Stomach smooth muscle (tissue), 2 donors: ENCODE results near the gene ZNF513.

Experiments used
- H3K27ac ChIP-seq: one replicate; pipeline ENCODE4 v1.7.0; 2013; ENCODE audit warnings: mild to moderate bottlenecking, low read length, inconsistent platforms
- H3K27me3 ChIP-seq, 2 donors: one replicate each; pipeline ENCODE4 v1.7.0; 2013; ENCODE audit warnings: low read length in 2 of 2; ENCODE audit not compliant: insufficient read depth in 2 of 2, control insufficient read depth in 1 of 2
- H3K36me3 ChIP-seq, 2 donors: one replicate each; pipeline ENCODE4 v1.7.0; 2013; ENCODE audit warnings: low read length in 2 of 2; ENCODE audit not compliant: control insufficient read depth in 2 of 2, insufficient read depth in 2 of 2
- H3K4me1 ChIP-seq: one replicate; pipeline ENCODE4 v1.7.0; 2013; ENCODE audit warnings: low read length; ENCODE audit not compliant: control insufficient read depth, insufficient read depth
- H3K4me3 ChIP-seq, 2 donors: one replicate each; pipeline ENCODE4 v1.7.0; 2013; ENCODE audit warnings: low read length in 2 of 2
- H3K9ac ChIP-seq, 2 donors: one replicate each; pipeline ENCODE4 v1.7.0; 2013; ENCODE audit warnings: low read length in 2 of 2, mild to moderate bottlenecking in 1 of 2
- H3K9me3 ChIP-seq, 2 donors: one replicate each; pipeline ENCODE4 v1.7.0; 2013; ENCODE audit warnings: low read length in 2 of 2; ENCODE audit not compliant: control insufficient read depth in 2 of 2
- donor health status: healthy.
- donor health status: Pancreatic carcinoma.

Gene ZNF513

DNA sequence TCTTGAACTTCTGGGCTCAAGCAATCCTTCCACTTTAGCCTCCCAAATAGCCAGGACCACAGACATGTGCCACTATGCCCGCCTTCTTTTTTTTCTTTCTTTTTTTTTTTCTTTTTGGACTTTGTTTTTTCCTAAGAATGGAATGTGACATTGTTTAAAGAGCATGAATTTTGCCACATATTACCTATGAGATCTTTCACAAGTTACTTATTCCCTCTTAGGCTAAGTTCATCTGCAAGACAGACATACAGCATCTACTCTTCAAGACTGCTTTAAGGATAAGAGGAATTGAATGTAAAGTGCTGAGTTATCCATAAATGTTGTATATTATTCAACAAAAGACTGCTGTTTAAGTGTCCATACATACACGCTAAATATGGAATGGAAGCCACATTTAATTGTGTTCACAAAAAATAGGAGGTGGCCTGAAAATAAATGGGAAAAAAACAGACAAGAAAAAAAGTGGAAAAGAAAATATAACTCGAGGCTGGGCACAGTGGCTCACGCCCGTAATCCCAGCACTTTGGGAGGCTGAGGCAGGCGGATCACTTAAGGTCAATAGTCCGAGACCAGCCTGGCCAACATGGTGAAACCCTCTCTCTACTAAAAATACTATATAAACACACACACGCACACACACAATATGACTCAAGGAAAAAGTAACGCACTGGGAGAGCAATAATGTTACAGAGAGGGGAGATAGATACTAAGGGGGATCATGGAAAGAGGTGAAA lies 32.1 kb upstream of the ZNF513 start:
- no peaks in the 10 kb centered on the region for H3K9me3 ChIP-seq
- H3K4me1 ChIP-seq = peaks cover 12% of the 10 kb centered on the region
- H3K27me3 ChIP-seq = no peaks in the 10 kb centered on the region
- H3K4me3 ChIP-seq = no peak overlapping the region
- no peak overlapping the region for H3K27ac ChIP-seq
- no peaks in the 10 kb centered on the region for H3K36me3 ChIP-seq
- no peak overlapping the region for H3K9ac ChIP-seq

GRCh38 chr2:27409321-27410073 lies 29.0 kb upstream of the ZNF513 start, which contains the start of gene PPM1G:
PPM1G (minus strand) TSS chr2:27409591; CDS start chr2:27409422, 169 bp downstream.
- Histone ChIP-seq H3K4me3 (peak within 1 kb of the TSS; percentile 93 to 94), H3K27me3 (no peaks in the 10 kb centered on the region), H3K4me1 (peaks cover 12% of the 10 kb centered on the region), H3K9ac (peak within 1 kb of the TSS; percentile 93 to 96), H3K27ac (peak within 1 kb of the TSS; percentile 86), H3K36me3 (no peaks in the 10 kb centered on the region), H3K9me3 (no peaks in the 10 kb centered on the region)

- peak overlapping the region; percentile 89 to 93 for H3K4me3 ChIP-seq
- H3K27ac ChIP-seq = peak overlapping the region; percentile 69
- no peaks in the 10 kb centered on the region for H3K27me3 ChIP-seq
- peaks cover 12% of the 10 kb centered on the region for H3K4me1 ChIP-seq
- H3K36me3 ChIP-seq = no peaks in the 10 kb centered on the region
- H3K9me3 ChIP-seq = no peaks in the 10 kb centered on the region
- peak overlapping the region; percentile 84 to 94 for H3K9ac ChIP-seq
Measured at GRCh38 chr2:27408601-27409320, 28.2 kb upstream of the ZNF513 start.

- Histone ChIP-seq H3K4me1 (peaks cover 12% of the 10 kb centered on the region), H3K9me3 (no peaks in the 10 kb centered on the region), H3K27me3 (no peaks in the 10 kb centered on the region), H3K4me3 (peak overlapping the region; percentile 89 to 93), H3K27ac (no peak overlapping the region), H3K36me3 (no peaks in the 10 kb centered on the region), H3K9ac (peak overlapping the region; percentile 84 to 94)
Measured at GRCh38 chr2:27407798-27408491, 27.4 kb upstream of the ZNF513 start.

DNA sequence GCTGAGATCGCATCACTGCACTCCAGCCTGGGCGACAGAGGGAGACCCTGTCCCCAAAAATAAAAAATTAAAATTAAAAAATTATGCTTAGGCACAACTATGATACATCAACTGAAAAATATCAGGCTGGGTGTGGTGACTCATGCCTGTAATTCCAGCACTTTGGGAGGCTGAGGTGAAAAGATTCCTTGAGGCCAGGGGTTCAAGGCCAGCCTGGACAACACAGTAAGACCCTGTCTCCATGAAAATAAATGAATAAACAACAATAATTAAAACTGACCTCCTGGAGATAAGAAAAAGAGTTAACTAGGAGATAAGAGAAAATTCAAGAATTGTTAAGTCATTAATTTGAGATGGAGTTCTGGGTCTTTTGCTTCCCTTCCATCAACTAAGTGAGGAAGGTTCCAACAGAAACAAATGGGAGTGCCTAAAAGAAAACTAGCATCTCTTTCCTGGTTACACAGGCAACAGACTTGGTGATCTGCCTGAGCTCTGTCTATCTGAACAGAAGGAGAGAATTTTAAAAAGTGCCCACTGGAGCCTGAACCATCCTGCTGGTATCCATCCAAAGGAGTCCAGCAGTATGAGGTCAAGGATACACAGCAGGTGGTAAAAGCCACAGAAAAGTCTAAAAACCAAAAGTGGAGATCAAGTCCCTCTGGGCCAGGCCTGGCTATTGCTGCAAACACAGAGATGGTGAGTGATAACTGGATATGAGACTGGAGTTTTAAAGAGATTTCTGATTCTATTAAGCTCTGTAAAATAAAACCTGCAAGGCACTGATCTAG lies 20.0 kb upstream of the ZNF513 start:
- Histone ChIP-seq H3K4me1 (no peaks in the 10 kb centered on the region), H3K9ac (no peak overlapping the region), H3K9me3 (no peaks in the 10 kb centered on the region), H3K36me3 (no peaks in the 10 kb centered on the region), H3K27ac (no peak overlapping the region), H3K27me3 (no peaks in the 10 kb centered on the region), H3K4me3 (no peak overlapping the region)

DNA sequence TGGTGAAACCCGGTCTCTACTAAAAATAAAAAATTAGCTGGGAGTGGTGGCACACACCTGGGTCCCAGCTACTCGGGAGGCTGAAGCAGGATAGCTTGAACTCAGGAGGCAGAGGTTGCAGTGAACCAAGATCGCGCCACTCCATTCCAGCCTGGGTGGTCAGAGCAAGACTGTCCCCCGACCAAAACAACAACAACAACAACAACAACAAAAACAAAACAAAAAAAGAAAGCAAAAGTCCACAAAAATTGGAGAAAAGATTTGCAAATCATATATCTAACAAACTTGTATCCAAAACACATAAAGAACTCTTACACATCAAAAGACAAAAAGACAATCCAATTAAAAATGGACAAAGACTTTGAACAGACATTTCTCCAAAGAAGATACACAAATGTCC lies 18.4 kb upstream of the ZNF513 start:
- Histone ChIP-seq H3K27me3 (no peaks in the 10 kb centered on the region), H3K4me3 (no peak overlapping the region), H3K27ac (no peak overlapping the region), H3K9me3 (no peaks in the 10 kb centered on the region), H3K36me3 (no peaks in the 10 kb centered on the region), H3K4me1 (no peaks in the 10 kb centered on the region), H3K9ac (no peak overlapping the region)

- no peaks in the 10 kb centered on the region for H3K9me3 ChIP-seq
- no peak overlapping the region for H3K4me3 ChIP-seq
- H3K4me1 ChIP-seq = no peaks in the 10 kb centered on the region
- H3K9ac ChIP-seq = no peak overlapping the region
- H3K36me3 ChIP-seq = peaks cover 0 to 2% of the 10 kb centered on the region in 2 donors
- H3K27me3 ChIP-seq = no peaks in the 10 kb centered on the region
- H3K27ac ChIP-seq = no peak overlapping the region
Measured at GRCh38 chr2:27393225-27393624, 12.7 kb upstream of the ZNF513 start.

DNA sequence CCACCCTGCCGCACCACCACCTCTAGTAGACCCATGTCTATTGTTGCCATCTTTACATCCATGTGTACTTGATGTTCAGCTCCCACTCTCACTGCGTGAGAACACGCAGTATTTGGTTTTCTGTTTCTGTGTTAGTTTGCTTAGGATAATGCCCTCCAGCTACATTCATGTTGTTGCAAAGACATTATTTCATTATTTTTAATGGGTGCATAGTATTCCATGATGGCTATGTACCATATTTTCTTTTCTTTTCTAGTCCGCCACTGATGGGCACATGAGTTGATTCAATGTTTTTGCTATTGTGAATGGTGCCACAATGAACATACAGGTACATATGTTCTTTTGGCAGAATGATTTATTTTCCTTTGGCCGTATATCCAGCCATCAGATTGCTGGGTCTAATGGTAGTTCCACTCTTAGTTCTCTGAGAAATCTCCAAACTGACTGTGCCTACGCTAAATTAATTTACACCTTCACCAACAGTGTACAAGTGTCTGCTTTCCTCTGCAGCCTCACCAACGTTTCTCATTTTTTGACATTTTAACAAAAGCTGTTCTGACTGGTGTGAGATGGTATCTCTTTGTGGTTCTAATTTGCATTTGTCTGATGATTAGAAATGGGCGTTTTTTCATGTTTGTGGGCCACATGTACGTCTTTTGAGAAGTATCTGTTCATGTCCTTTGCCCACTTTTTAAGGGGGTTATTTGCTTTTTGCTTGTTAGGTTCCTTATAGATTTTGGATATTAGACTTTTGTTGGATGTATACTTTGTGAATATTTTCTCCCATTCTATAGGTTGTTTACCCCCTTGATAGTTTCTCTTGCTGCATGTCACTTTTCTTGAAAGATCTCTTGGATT lies 10.5 kb upstream of the ZNF513 start:
- no peaks in the 10 kb centered on the region for H3K4me1 ChIP-seq
- peaks cover 1 to 2% of the 10 kb centered on the region in 2 donors for H3K36me3 ChIP-seq
- no peaks in the 10 kb centered on the region for H3K27me3 ChIP-seq
- H3K9ac ChIP-seq = no peak overlapping the region
- H3K9me3 ChIP-seq = no peaks in the 10 kb centered on the region
- H3K4me3 ChIP-seq = no peak overlapping the region
- no peak overlapping the region for H3K27ac ChIP-seq

- H3K36me3 ChIP-seq = peaks cover 27 to 48% of the 10 kb centered on the region in 2 donors
- peaks cover 21% of the 10 kb centered on the region for H3K4me1 ChIP-seq
- peak overlapping the region in 1 of 2 donors; percentile 83 for H3K4me3 ChIP-seq
- peak overlapping the region; percentile 94 for H3K27ac ChIP-seq
- no peaks in the 10 kb centered on the region for H3K27me3 ChIP-seq
- H3K9ac ChIP-seq = peak overlapping the region in 1 of 2 donors; percentile 21
- H3K9me3 ChIP-seq = no peaks in the 10 kb centered on the region
Measured at GRCh38 chr2:27381577-27382181, 1.1 kb upstream of the ZNF513 start.
